Brain microvascular endothelial cell (primary cell): Measurements from ENCODE around the gene KCNMA1.

Source experiments
- DNase-seq: peaks from one replicate; pipeline ENCODE4 v3.0.0-alpha.2; 2020
- H3K27ac ChIP-seq: fragments of 250-450 bp; sonication (Bioruptor Pico); 2 replicates; pipeline ENCODE4 v1.5.1; 2020; ENCODE audit warnings: mild to moderate bottlenecking, moderate library complexity
- H3K27me3 ChIP-seq: fragments of 250-450 bp; sonication (Bioruptor Pico); replicated peaks from 2 replicates; pipeline ENCODE4 v1.5.1; 2020; ENCODE audit warnings: mild to moderate bottlenecking
- H3K36me3 ChIP-seq: fragments of 250-450 bp; sonication (Bioruptor Pico); replicated peaks from 2 replicates; pipeline ENCODE4 v1.5.1; 2020; ENCODE audit warnings: mild to moderate bottlenecking
- H3K4me3 ChIP-seq: 2 replicates; pipeline ENCODE4 v1.5.1; 2011; ENCODE audit warnings: low read depth, mild to moderate bottlenecking, control low read depth, low read length, moderate library complexity
- CTCF ChIP-seq: IDR thresholded peaks from 2 replicates; pipeline ENCODE4 v1.5.1; 2011; ENCODE audit warnings: low read depth, mild to moderate bottlenecking, moderate library complexity, low read length, control low read depth, inconsistent platforms; ENCODE audit errors: missing control alignments
- in situ Hi-C: cut with HindIII; loops from 2 replicates; pipeline ENCODE4 v1.10.0; 2017; ENCODE audit warnings: low sequenced_read_pairs, low pct_ligation_motif_present

Gene KCNMA1

GRCh38 chr10:77539147-77539935, 98.3 kb downstream of the KCNMA1 start:
- in situ Hi-C loops, result no loop called here

GRCh38 chr10:77537720-77538373, 99.8 kb downstream of the KCNMA1 start:
- DNase-seq, result no peak
- no peak overlapping the region for H3K27ac ChIP-seq
- no peak overlapping the region for H3K4me3 ChIP-seq
- in situ Hi-C loops, result no loop called here
- no peaks in the 10 kb centered on the region for H3K36me3 ChIP-seq
- TF ChIP-seq CTCF, result no peak
- H3K27me3 ChIP-seq, result no peaks in the 10 kb centered on the region

More at GRCh38 chr10:77539147-77539935, 98.3 kb downstream of the KCNMA1 start:
- Histone ChIP-seq H3K36me3 (no peaks in the 10 kb centered on the region), H3K27me3 (no peaks in the 10 kb centered on the region), H3K4me3 (no peak overlapping the region), H3K27ac (no peak overlapping the region)
- DNase-seq, result no peak
- no peak for TF ChIP-seq CTCF

- no peak for DNase-seq
- H3K27me3 ChIP-seq, result no peaks in the 10 kb centered on the region
- no peaks in the 10 kb centered on the region for H3K36me3 ChIP-seq
- in situ Hi-C loops, result no loop called here
- TF ChIP-seq CTCF, result no peak
- no peak overlapping the region for H3K27ac ChIP-seq
- no peak overlapping the region for H3K4me3 ChIP-seq
These were observed 100.5 kb downstream of the KCNMA1 start for GRCh38 chr10:77537071-77537470.

DNA sequence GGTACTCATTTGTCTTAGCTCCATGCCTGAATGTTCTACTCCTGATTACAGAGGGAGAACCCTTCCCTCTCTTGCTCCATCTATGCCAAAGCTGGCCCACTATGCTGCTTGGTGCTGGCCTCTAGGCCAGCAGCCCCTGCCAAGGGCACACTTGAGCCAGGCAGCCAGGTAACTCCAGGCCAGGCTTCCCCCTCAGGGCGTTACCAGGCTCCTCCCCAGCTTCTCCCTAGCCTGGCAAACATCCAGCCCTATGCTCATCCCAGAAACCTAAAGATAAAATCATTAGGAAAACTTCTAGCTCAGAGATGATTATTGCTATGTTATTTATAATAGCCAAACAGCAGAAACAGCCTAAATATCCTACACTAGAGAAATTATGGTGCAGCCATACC, 103.7 kb downstream of the KCNMA1 start:
- no peaks in the 10 kb centered on the region for H3K36me3 ChIP-seq
- no peak overlapping the region for H3K27ac ChIP-seq
- no peaks in the 10 kb centered on the region for H3K27me3 ChIP-seq
- no peak overlapping the region for H3K4me3 ChIP-seq
- in situ Hi-C loops, result no loop called here
- TF ChIP-seq CTCF, result no peak
- no peak for DNase-seq

DNA sequence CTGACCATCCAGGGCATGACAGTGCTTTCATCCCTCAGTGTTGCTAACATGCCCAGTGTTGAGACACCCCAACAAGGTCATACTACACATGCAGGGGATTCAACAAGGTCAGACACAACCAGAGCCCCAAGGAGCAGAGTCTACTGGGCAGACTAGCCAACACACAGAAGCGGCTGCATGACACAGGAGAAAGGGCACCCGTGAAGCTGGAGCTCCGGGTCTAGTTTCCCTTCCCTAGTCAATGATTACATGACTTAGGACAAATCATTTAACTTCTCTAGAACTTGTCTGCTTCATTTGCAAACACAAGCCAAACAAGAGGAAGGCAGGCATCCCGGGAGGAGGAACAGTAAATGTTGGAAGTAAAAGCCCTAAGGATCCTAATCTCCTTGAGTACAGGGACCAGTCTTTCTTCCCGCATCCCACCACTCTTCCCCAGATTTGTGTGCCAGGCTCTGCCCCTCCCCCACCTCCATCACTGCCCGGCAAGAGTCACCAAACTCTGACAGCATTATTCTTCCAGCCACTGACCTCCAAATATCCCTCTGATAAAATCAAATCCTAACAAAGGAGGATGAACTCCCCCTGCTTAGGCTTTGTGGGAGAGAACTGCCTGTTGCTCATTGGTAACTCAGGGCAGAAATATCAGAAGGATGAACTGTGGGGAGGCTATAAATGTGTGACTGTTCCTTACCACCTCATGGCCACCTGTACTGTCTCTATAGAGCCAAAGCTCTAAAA, 104.3 kb downstream of the KCNMA1 start:
- no peak for TF ChIP-seq CTCF
- Histone ChIP-seq H3K36me3 (no peaks in the 10 kb centered on the region), H3K27me3 (no peaks in the 10 kb centered on the region), H3K27ac (no peak overlapping the region), H3K4me3 (no peak overlapping the region)
- in situ Hi-C loops, result no loop called here
- DNase-seq, result no peak
